H9 (cell line): ENCODE measurements around the gene RGS3. TPM values are rescaled to one million over a fixed set of nuclear protein-coding genes. Genes with fewer than 3 reads are reported as not detected.

Source experiments
- DNase-seq: peaks from one replicate; pipeline ENCODE4 v3.0.0-alpha.2; 2017
- H2AFZ ChIP-seq: one replicate; pipeline ENCODE4 v1.6.1; 2013; ENCODE audit warnings: mild to moderate bottlenecking, low read length, control low read depth, moderate library complexity
- H2AK5ac ChIP-seq: 2 replicates; pipeline ENCODE4 v1.6.1; 2013; ENCODE audit warnings: low read length, control low read depth, mixed read lengths; ENCODE audit not compliant: insufficient read length
- H2BK120ac ChIP-seq: one replicate; pipeline ENCODE4 v1.6.1; 2013; ENCODE audit warnings: low read depth, mild to moderate bottlenecking, low read length, control low read depth, inconsistent platforms; ENCODE audit not compliant: poor library complexity, severe bottlenecking
- H2BK12ac ChIP-seq: 2 replicates; pipeline ENCODE4 v1.6.1; 2013; ENCODE audit warnings: low read length, control low read depth, mixed read lengths, low read depth; ENCODE audit not compliant: insufficient read length
- H2BK15ac ChIP-seq: 2 replicates; pipeline ENCODE4 v1.6.1; 2013; ENCODE audit warnings: low read depth, low read length, control low read depth
- H2BK20ac ChIP-seq: one replicate; pipeline ENCODE4 v1.6.1; 2013; ENCODE audit warnings: low read depth, mild to moderate bottlenecking, low read length, control low read depth, inconsistent platforms; ENCODE audit not compliant: poor library complexity, severe bottlenecking
- H2BK5ac ChIP-seq: 2 replicates; pipeline ENCODE4 v1.6.1; 2013; ENCODE audit warnings: low read length, control low read depth, mixed read lengths; ENCODE audit not compliant: insufficient read length
- H3K14ac ChIP-seq: 2 replicates; pipeline ENCODE4 v1.6.1; 2013; ENCODE audit warnings: low read length, control low read depth; ENCODE audit not compliant: insufficient read depth
- H3K18ac ChIP-seq: 2 replicates; pipeline ENCODE4 v1.6.1; 2013; ENCODE audit warnings: low read depth, mild to moderate bottlenecking, mixed read lengths, low read length, control low read depth; ENCODE audit not compliant: insufficient read length
- H3K23ac ChIP-seq: 2 replicates; pipeline ENCODE4 v1.6.1; 2013; ENCODE audit warnings: low read length, control low read depth, mixed read lengths, low read depth; ENCODE audit not compliant: insufficient read length
- H3K23me2 ChIP-seq: 2 replicates; pipeline ENCODE4 v1.6.1; 2013; ENCODE audit warnings: low read depth, mild to moderate bottlenecking, mixed read lengths, low read length, control low read depth; ENCODE audit not compliant: insufficient read length, poor library complexity, severe bottlenecking
- H3K27ac ChIP-seq: 2 replicates; pipeline ENCODE4 v1.5.1; 2013; ENCODE audit warnings: low read length, control low read depth, mixed read lengths, low read depth; ENCODE audit not compliant: insufficient read length
- H3K27me3 ChIP-seq: 2 replicates; pipeline ENCODE4 v1.6.1; 2013; ENCODE audit warnings: low read length, control low read depth, inconsistent platforms; ENCODE audit not compliant: insufficient read depth
- H3K4ac ChIP-seq: 2 replicates; pipeline ENCODE4 v1.6.1; 2013; ENCODE audit warnings: low read depth, mild to moderate bottlenecking, control low read depth, inconsistent platforms, low read length, moderate library complexity
- H3K4me1 ChIP-seq: 2 replicates; pipeline ENCODE4 v1.6.1; 2013; ENCODE audit warnings: low read length, control low read depth, inconsistent platforms; ENCODE audit not compliant: insufficient read depth
- H3K4me2 ChIP-seq: 2 replicates; pipeline ENCODE4 v1.6.1; 2013; ENCODE audit warnings: low read length, control low read depth, mixed read lengths; ENCODE audit not compliant: insufficient read length, insufficient read depth
- H3K56ac ChIP-seq: 2 replicates; pipeline ENCODE4 v1.6.1; 2013; ENCODE audit warnings: low read depth, mild to moderate bottlenecking, mixed read lengths, low read length, control low read depth; ENCODE audit not compliant: insufficient read length
- H3K79me1 ChIP-seq: 2 replicates; pipeline ENCODE4 v1.6.1; 2013; ENCODE audit warnings: low read depth, mild to moderate bottlenecking, moderate library complexity, low read length, control low read depth, inconsistent platforms; ENCODE audit not compliant: insufficient read depth, poor library complexity, severe bottlenecking
- H3K79me2 ChIP-seq: 2 replicates; pipeline ENCODE4 v1.6.1; 2013; ENCODE audit warnings: low read length, control low read depth, inconsistent platforms; ENCODE audit not compliant: insufficient read depth
- H3K9ac ChIP-seq: 2 replicates; pipeline ENCODE4 v1.6.1; 2013; ENCODE audit warnings: low read length, control low read depth, mixed read lengths; ENCODE audit not compliant: insufficient read length; ENCODE audit errors: extremely low read depth
- H3K9me3 ChIP-seq: one replicate; pipeline ENCODE4 v1.6.1; 2013; ENCODE audit warnings: low read depth, low read length, inconsistent platforms; ENCODE audit not compliant: control insufficient read depth
- H3T11ph ChIP-seq: one replicate; pipeline ENCODE4 v1.6.1; 2013; ENCODE audit warnings: mild to moderate bottlenecking, low read length, control low read depth, inconsistent platforms
- H4K20me1 ChIP-seq: one replicate; pipeline ENCODE4 v1.6.1; 2013; ENCODE audit not compliant: control insufficient read depth, insufficient read length, insufficient read depth
- H4K5ac ChIP-seq: 2 replicates; pipeline ENCODE4 v1.6.1; 2013; ENCODE audit warnings: low read depth, mild to moderate bottlenecking, mixed read lengths, low read length, control low read depth; ENCODE audit not compliant: insufficient read length
- H4K8ac ChIP-seq: replicated peaks from 2 replicates; pipeline ENCODE4 v1.6.1; 2013; ENCODE audit warnings: low read length, control low read depth, mixed read lengths, low read depth; ENCODE audit not compliant: insufficient read length
- H4K91ac ChIP-seq: 2 replicates; pipeline ENCODE4 v1.6.1; 2013; ENCODE audit warnings: low read depth, mild to moderate bottlenecking, moderate library complexity, mixed read lengths, low read length, control low read depth; ENCODE audit not compliant: insufficient read length
- H3K27ac Mint-ChIP-seq, 3 experiments: 2 replicates in 2 of 3; 3 replicates in 1 of 3; pipeline ENCODE4 v1.8.0; 2020 to 2021; ENCODE audit warnings: mixed read lengths in 3 of 3, mild to moderate bottlenecking in 1 of 3, moderate library complexity in 1 of 3
- H3K27me3 Mint-ChIP-seq: 2 replicates; pipeline ENCODE4 v1.8.0; 2021; ENCODE audit warnings: low read depth, mild to moderate bottlenecking, moderate library complexity, mixed read lengths
- H3K36me3 Mint-ChIP-seq, 3 experiments: 2 replicates in 2 of 3; 3 replicates in 1 of 3; pipeline ENCODE4 v1.8.0; 2020 to 2021; ENCODE audit warnings: low read depth in 3 of 3, mixed read lengths in 3 of 3; ENCODE audit not compliant: insufficient read depth in 1 of 3
- H3K4me1 Mint-ChIP-seq, 2 experiments: 2 replicates each; pipeline ENCODE4 v1.8.0; 2020; ENCODE audit warnings: mixed read lengths in 2 of 2
- H3K4me3 Mint-ChIP-seq, 2 experiments: 2 replicates in 1 of 2; 3 replicates in 1 of 2; pipeline ENCODE4 v1.8.0; 2020 to 2021; ENCODE audit warnings: mild to moderate bottlenecking in 2 of 2, mixed read lengths in 2 of 2, moderate library complexity in 1 of 2
- H3K9me3 Mint-ChIP-seq, 2 experiments: 2 replicates in 1 of 2; 3 replicates in 1 of 2; pipeline ENCODE4 v1.8.0; 2020; ENCODE audit warnings: mild to moderate bottlenecking in 2 of 2, mixed read lengths in 2 of 2, moderate library complexity in 1 of 2
- CTCF ChIP-seq: fragments of 200-600 bp; sonication (generic); conservative IDR thresholded peaks from 3 replicates; pipeline ENCODE4 v1.8.0; 2021; ENCODE audit warnings: antibody characterized with exemption, mild to moderate bottlenecking
- whole genome bisulfite sequencing: extraction: QIAGEN DNeasy Blood & Tissue Kit; methylation state at CpG from one replicate; pipeline ENCODE4 v1.1.7; 2013; ENCODE audit warnings: missing lambda C conversion rate, low lambda C conversion rate, mixed read lengths; ENCODE audit not compliant: insufficient read length; ENCODE audit errors: extremely low coverage; 5-methylcytosine and 5-hydroxymethylcytosine counted together
- total RNA-seq: library from RNA; stranded (reverse); gene quantifications from 2 replicates; pipeline ENCODE4 v1.2.1, GENCODE V29; 2021

The RGS3 gene
- total RNA-seq, 1 experiment from 2014 or later: 13.9 TPM

GRCh38 chr9:113471566-113471965 is 8.0 kb downstream of the RGS3 start:
- no peak overlapping the region for H3K27ac ChIP-seq
- H3K9ac ChIP-seq: no peak overlapping the region
- no peak overlapping the region for H2BK20ac ChIP-seq
- H3K4ac ChIP-seq: no peak overlapping the region
- no peak overlapping the region for H2BK15ac ChIP-seq
- Mint-ChIP-seq H3K4me1 (peaks cover 10 to 19% of the 10 kb centered on the region in 2 experiments), H3K36me3 (peaks cover 2 to 10% (median 3%) of the 10 kb centered on the region in 3 experiments; a peak in 5 of 7 replicates), H3K27ac (peak overlapping the region; percentile 2 to 93 (median 79); a peak in 5 of 7 replicates), H3K27me3 (no peaks in the 10 kb centered on the region), H3K4me3 (no peak overlapping the region; a peak in 1 of 5 replicates), H3K9me3 (peaks cover 2 to 8% of the 10 kb centered on the region in 2 experiments; a peak in 2 of 5 replicates)
- no peak overlapping the region for H4K5ac ChIP-seq
- TF ChIP-seq CTCF: no peak
- no peak overlapping the region for H2BK120ac ChIP-seq
- H3K79me2 ChIP-seq: no peaks in the 10 kb centered on the region
- H3K23ac ChIP-seq: no peak overlapping the region
- H4K20me1 ChIP-seq: no peaks in the 10 kb centered on the region
- no peak overlapping the region for H3T11ph ChIP-seq
- H2AK5ac ChIP-seq: no peak overlapping the region
- no peak overlapping the region for H3K14ac ChIP-seq
- no peak overlapping the region for H4K8ac ChIP-seq
- no peak overlapping the region for H2BK12ac ChIP-seq
- H3K23me2 ChIP-seq: no peaks in the 10 kb centered on the region
- H3K27me3 ChIP-seq: no peaks in the 10 kb centered on the region
- H3K18ac ChIP-seq: no peak overlapping the region
- no peak overlapping the region for H2BK5ac ChIP-seq
- H3K9me3 ChIP-seq: no peaks in the 10 kb centered on the region
- H3K4me1 ChIP-seq: no peaks in the 10 kb centered on the region
- peak; percentile 41 for DNase-seq
- no peaks in the 10 kb centered on the region for H3K79me1 ChIP-seq
- WGBS: no CpG with 5 or more reads among the region's 6 CpGs
- H3K4me2 ChIP-seq: no peak overlapping the region
- no peak overlapping the region for H4K91ac ChIP-seq
- H3K56ac ChIP-seq: no peak overlapping the region
- H2AFZ ChIP-seq: peak overlapping the region; percentile 65
